GM12878 (cell line): ENCODE measurements around the gene TTC33. TPM values are rescaled to one million over a fixed set of nuclear protein-coding genes. Genes with fewer than 3 reads are reported as not detected.
A peak's percentile ranks its signal among the peaks of the same experiment; 100 is the strongest.

ENCODE experiments used
- CREM ChIP-seq: IDR thresholded peaks from 2 replicates; pipeline ENCODE4 v1.6.1; 2014; ENCODE audit warnings: antibody characterized with exemption, low read depth
- ETV6 ChIP-seq, 2 experiments: fragments of 450-650 bp in 1 of 2; IDR thresholded peaks in 1 of 2; conservative IDR thresholded peaks in 1 of 2; 2 replicates each; pipeline ENCODE4 v1.6.1; 2014; ENCODE audit warnings: antibody characterized with exemption in 1 of 2, borderline replicate concordance in 1 of 2, low read depth in 1 of 2, mild to moderate bottlenecking in 1 of 2, moderate library complexity in 1 of 2
- FOXM1 ChIP-seq: IDR thresholded peaks from 2 replicates; pipeline ENCODE4 v1.6.1; 2012; ENCODE audit warnings: low read depth, mild to moderate bottlenecking, inconsistent platforms, low read length, moderate library complexity
- JUNB ChIP-seq: IDR thresholded peaks from 2 replicates; pipeline ENCODE4 v1.6.1; 2016; ENCODE audit warnings: antibody characterized with exemption, mild to moderate bottlenecking
- KDM1A ChIP-seq: fragments of 200-600 bp; sonication (generic); IDR thresholded peaks from 2 replicates; pipeline ENCODE4 v1.6.1; 2016; ENCODE audit warnings: borderline replicate concordance
- NRF1 ChIP-seq: conservative IDR thresholded peaks from 2 replicates; pipeline ENCODE4 v1.6.1; 2011; ENCODE audit warnings: mild to moderate bottlenecking, low read depth, low read length, improper control_type of control experiment
- PML ChIP-seq: IDR thresholded peaks from 2 replicates; pipeline ENCODE4 v1.6.1; 2012; ENCODE audit warnings: low read length, inconsistent platforms
- POLR2AphosphoS2 ChIP-seq: IDR thresholded peaks from 2 replicates; pipeline ENCODE4 v1.6.1; 2011; ENCODE audit warnings: low read depth, mild to moderate bottlenecking, low read length, improper control_type of control experiment, moderate library complexity
- PRDM15 ChIP-seq: fragments of 450-650 bp; formaldehyde crosslinking; IDR thresholded peaks from 2 replicates; pipeline ENCODE4 v1.4.0; 2020; ENCODE audit warnings: mild to moderate bottlenecking, moderate library complexity
- RAD21 ChIP-seq: IDR thresholded peaks from 2 replicates; pipeline ENCODE4 v1.6.1; 2011; ENCODE audit warnings: mild to moderate bottlenecking, low read depth, low read length, moderate library complexity; ENCODE audit not compliant: insufficient read depth
- RB1 ChIP-seq: fragments of 450-650 bp; formaldehyde crosslinking; IDR thresholded peaks from 2 replicates; pipeline ENCODE4 v1.6.1; 2017; ENCODE audit warnings: mild to moderate bottlenecking, borderline replicate concordance
- RFX5 ChIP-seq: IDR thresholded peaks from 2 replicates; pipeline ENCODE4 v1.6.1; 2011; ENCODE audit warnings: low read depth, low read length, improper control_type of control experiment
- SMAD5 ChIP-seq: IDR thresholded peaks from 2 replicates; pipeline ENCODE4 v1.6.1; 2016; ENCODE audit warnings: antibody characterized with exemption, low read depth
- SMARCA5 ChIP-seq: fragments of 450-650 bp; IDR thresholded peaks from 2 replicates; pipeline ENCODE4 v1.6.1; 2017; ENCODE audit warnings: mild to moderate bottlenecking
- SP1 ChIP-seq: IDR thresholded peaks from one replicate; pipeline ENCODE4 v1.6.1; 2011; ENCODE audit warnings: low read depth, low read length
- SRF ChIP-seq, 2 experiments: IDR thresholded peaks; 2 replicates each; pipeline ENCODE4 v1.6.1; 2011; ENCODE audit warnings: low read depth in 2 of 2, low read length in 2 of 2, mild to moderate bottlenecking in 1 of 2, moderate library complexity in 1 of 2
- SUZ12 ChIP-seq: fragments of 200-600 bp; sonication (generic); IDR thresholded peaks from one replicate; pipeline ENCODE4 v1.6.1; 2018; ENCODE audit warnings: antibody characterized with exemption, mild to moderate bottlenecking; ENCODE audit not compliant: unreplicated experiment
- TBL1XR1 ChIP-seq: IDR thresholded peaks from 2 replicates; pipeline ENCODE4 v1.6.1; 2012; ENCODE audit warnings: low read depth, low read length, improper control_type of control experiment
- TCF7 ChIP-seq: IDR thresholded peaks from 2 replicates; pipeline ENCODE4 v1.6.1; 2014; ENCODE audit warnings: antibody characterized with exemption, borderline replicate concordance
- WRNIP1 ChIP-seq: IDR thresholded peaks from 2 replicates; pipeline ENCODE4 v1.6.1; 2011; ENCODE audit warnings: low read depth, low read length, improper control_type of control experiment, borderline replicate concordance
- ZNF217 ChIP-seq: fragments of 450-650 bp; IDR thresholded peaks from 2 replicates; pipeline ENCODE4 v1.6.1; 2017; ENCODE audit warnings: antibody characterized with exemption, mild to moderate bottlenecking
- polyA plus RNA-seq, 11 experiments: library from polyadenylated mRNA; depleted of rRNA in 4 of 11; unstranded in 6 of 11; stranded (reverse) in 5 of 11; fragments of >200 nt; fragmentation: Nextera tagmentation in 4 of 11; fragmentation: Illumina TruSeq in 1 of 11; extraction: Ambion mirVana in 4 of 11; extraction: Trizol in 1 of 11; gene quantifications; 1 replicate in 1 of 11; 2 replicates in 10 of 11; pipeline versions ENCODE4 v1.2.1 to v1.2.3, GENCODE V29; 2011 to 2016; ENCODE audit warnings: inconsistent platforms in 2 of 11, missing spikeins in 2 of 11, low read depth in 1 of 11
- total RNA-seq, 4 experiments: library from RNA; depleted of rRNA in 3 of 4; stranded (reverse); fragments of >200 nt in 3 of 4; fragmentation: Illumina TruSeq in 1 of 4; extraction: Trizol in 1 of 4; gene quantifications; 2 replicates each; pipeline versions ENCODE4 v1.2.1 to v1.2.3, GENCODE V29; 2013 to 2021
- TF ChIP-seq, protein P1 (sequence below): fragments of 450-650 bp; formaldehyde crosslinking; IDR thresholded peaks from 2 replicates; pipeline ENCODE4 v1.4.0; 2022; ENCODE audit warnings: mild to moderate bottlenecking, moderate library complexity
- TF ChIP-seq, protein P2 (sequence below): fragments of 450-650 bp; IDR thresholded peaks from 2 replicates; pipeline ENCODE4 v1.6.1; 2018; ENCODE audit warnings: borderline replicate concordance, mild to moderate bottlenecking; ENCODE audit not compliant: partially characterized antibody

TTC33 gene
- total and polyA plus RNA-seq, 10 of the 15 experiments (the other 5 are each of a cell fraction or from before 2014, with no cell fraction given), result 7.9 to 22.3 (median 14.6) TPM

DNA sequence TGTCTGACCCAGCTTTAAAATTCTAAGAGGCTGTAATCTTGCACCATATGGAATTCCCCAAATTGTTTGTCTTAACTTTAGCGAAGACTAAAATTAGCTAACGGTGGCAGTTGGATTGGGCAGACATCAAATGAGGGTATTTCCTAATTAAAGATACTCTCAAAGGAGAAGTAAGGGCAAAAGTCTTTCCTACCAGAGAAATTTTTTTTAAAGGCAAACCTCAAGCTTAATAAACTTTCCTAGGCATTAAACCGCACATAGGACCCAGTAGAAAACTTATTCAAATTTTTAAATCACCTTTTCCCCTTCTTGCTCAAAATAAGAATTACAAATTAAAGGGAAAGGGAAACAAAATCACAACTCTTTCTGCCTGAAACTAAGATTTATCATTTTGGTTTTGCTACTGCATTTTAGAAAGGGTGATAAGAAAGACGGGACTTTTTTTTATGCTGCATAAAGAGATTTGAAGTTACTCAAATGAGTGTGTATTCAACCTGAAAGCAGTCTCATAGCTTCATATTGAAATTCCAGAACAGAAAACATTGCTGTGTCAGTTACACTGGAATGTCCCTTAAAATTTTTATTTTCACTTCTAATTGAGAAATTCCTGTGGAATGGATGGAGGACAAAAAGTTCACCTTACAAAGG, 265.2 kb downstream of the TTC33 start (continued):
- TF ChIP-seq SMARCA5 (no peak), SUZ12 (no peak), RAD21 (no peak), POLR2AphosphoS2 (no peak), ZNF217 (peak; percentile 99), CREM (peak; percentile 11; the same call in 1 of the 2 replicates), TBL1XR1 (peak; percentile 28; the same call in 1 of the 2 replicates), SP1 (no peak), WRNIP1 (no peak), PRDM15 (CRISPR knock-in tag) (no peak), RFX5 (no peak), FOXM1 (peak; percentile 90), TCF7 (peak; percentile 47; the same call in 1 of the 2 replicates), ETV6 (conservative IDR thresholded peaks at IDR 0.05 in 1 of 2, IDR thresholded peaks at IDR 0.05 in 1 of 2; ENCODE audit: borderline replicate concordance in 1 of 2, low read depth in 1 of 2) (peak in 1 of 2 experiments; percentile 75; a peak in 1 of 4 replicates), KDM1A (no peak), NRF1 (no peak), RB1 (no peak), SRF (IDR thresholded peaks at IDR 0.05; ENCODE audit: low read depth in 2 of 2, low read length in 2 of 2) (no peak), JUNB (peak; percentile 94), SMAD5 (no peak), PML (peak; percentile 53)
- TF ChIP-seq, protein P1, sequence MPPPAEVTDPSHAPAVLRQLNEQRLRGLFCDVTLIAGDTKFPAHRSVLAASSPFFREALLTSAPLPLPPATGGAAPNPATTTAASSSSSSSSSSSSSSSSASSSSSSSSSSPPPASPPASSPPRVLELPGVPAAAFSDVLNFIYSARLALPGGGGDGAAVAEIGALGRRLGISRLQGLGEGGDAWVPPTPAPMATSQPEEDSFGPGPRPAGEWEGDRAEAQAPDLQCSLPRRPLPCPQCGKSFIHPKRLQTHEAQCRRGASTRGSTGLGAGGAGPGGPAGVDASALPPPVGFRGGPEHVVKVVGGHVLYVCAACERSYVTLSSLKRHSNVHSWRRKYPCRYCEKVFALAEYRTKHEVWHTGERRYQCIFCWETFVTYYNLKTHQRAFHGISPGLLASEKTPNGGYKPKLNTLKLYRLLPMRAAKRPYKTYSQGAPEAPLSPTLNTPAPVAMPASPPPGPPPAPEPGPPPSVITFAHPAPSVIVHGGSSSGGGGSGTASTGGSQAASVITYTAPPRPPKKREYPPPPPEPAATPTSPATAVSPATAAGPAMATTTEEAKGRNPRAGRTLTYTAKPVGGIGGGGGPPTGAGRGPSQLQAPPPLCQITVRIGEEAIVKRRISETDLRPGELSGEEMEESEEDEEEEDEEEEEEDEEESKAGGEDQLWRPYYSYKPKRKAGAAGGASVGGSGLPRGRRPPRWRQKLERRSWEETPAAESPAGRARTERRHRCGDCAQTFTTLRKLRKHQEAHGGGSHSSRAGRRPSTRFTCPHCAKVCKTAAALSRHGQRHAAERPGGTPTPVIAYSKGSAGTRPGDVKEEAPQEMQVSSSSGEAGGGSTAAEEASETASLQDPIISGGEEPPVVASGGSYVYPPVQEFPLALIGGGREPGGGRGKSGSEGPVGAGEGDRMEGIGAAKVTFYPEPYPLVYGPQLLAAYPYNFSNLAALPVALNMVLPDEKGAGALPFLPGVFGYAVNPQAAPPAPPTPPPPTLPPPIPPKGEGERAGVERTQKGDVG, result no peak
- TF ChIP-seq, protein P2, sequence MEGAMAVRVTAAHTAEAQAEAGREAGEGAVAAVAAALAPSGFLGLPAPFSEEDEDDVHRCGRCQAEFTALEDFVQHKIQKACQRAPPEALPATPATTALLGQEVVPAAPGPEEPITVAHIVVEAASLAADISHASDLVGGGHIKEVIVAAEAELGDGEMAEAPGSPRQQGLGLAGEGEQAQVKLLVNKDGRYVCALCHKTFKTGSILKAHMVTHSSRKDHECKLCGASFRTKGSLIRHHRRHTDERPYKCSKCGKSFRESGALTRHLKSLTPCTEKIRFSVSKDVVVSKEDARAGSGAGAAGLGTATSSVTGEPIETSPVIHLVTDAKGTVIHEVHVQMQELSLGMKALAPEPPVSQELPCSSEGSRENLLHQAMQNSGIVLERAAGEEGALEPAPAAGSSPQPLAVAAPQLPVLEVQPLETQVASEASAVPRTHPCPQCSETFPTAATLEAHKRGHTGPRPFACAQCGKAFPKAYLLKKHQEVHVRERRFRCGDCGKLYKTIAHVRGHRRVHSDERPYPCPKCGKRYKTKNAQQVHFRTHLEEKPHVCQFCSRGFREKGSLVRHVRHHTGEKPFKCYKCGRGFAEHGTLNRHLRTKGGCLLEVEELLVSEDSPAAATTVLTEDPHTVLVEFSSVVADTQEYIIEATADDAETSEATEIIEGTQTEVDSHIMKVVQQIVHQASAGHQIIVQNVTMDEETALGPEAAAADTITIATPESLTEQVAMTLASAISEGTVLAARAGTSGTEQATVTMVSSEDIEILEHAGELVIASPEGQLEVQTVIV, result no peak
